ENCODE results near the gene CCR6. TPM values are rescaled to one million over a fixed set of nuclear protein-coding genes. Genes with fewer than 3 reads are reported as not detected.

CCR6 gene
- total and polyA plus RNA-seq, 2 experiments from 2014 or later = not detected

DNA sequence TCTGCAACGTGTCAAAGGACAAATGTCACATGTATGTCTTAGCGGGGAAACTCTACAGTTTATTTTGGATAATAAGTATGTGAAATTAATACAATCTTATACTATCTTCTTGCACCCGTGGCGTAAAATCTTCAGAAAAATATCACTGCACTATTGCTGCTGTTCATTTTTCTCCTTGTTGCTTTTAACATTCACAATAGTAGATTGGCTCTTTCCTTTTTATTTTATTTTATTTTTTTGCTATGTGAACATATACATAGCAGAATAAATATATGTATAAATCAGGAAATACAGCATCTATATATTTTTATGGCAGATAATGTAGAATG, 19.5 kb downstream of the CCR6 start:
- Histone ChIP-seq H3K9ac (no peak overlapping the region), H3K4me2 (ENCODE audit: unreplicated experiment) (no peak overlapping the region), H3K27me3 (replicated peaks; ENCODE audit: insufficient read depth) (no peaks in the 10 kb centered on the region), H3K79me2 (ENCODE audit: insufficient read depth) (no peaks in the 10 kb centered on the region), H3K36me3 (ENCODE audit: low read depth) (no peaks in the 10 kb centered on the region), H3F3A (ENCODE audit: insufficient read depth) (no peaks in the 10 kb centered on the region), H3K9me2 (ENCODE audit: insufficient read depth) (no peaks in the 10 kb centered on the region), H3K4me3 (no peak overlapping the region), H3K27ac (no peak overlapping the region), H2AFZ (no peak overlapping the region), H3K4me1 (ENCODE audit: insufficient read depth) (no peaks in the 10 kb centered on the region), H3K9me3 (ENCODE audit: low read depth) (no peaks in the 10 kb centered on the region), H4K20me1 (ENCODE audit: insufficient read depth) (no peaks in the 10 kb centered on the region)
- 18 to 19% methylated on average over 4 of the region's 4 CpGs for WGBS, 2 experiments (ENCODE audit: low coverage in 1 of 2, low lambda C conversion rate in 2 of 2, missing lambda C conversion rate in 2 of 2)
- in situ Hi-C loops (cut with MboI) = no loop called here
- DNase-seq = no peak
- TF ChIP-seq EZH2 (IDR thresholded peaks at IDR 0.05; ENCODE audit: insufficient read depth, poor library complexity, severe bottlenecking) (no peak), EZH2phosphoT487 (IDR thresholded peaks at IDR 0.05; ENCODE audit: insufficient read depth, low read depth) (no peak)

DNA sequence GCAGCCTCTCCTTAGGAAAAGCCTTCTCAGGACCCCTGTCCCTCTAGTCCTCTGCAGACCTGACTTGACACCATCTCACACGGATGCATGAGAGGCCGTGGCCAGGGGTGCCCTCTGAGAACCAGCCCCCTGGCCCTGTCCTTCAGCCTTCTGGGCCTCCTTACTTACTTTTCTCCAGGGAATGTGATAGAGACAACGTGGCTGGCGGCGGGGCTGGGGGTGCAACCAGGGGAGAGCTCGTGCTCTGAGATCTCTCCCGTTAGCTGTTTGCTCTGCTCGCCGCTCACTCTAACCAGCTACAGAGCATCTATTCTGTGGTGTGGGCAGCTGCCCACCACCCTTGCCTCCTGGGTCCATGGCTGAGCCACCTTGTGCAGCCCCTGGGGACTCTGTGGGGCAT, 20.1 kb downstream of the CCR6 start:
- Histone ChIP-seq H3K9ac (no peak overlapping the region), H3F3A (ENCODE audit: insufficient read depth) (no peaks in the 10 kb centered on the region), H3K79me2 (ENCODE audit: insufficient read depth) (no peaks in the 10 kb centered on the region), H3K9me2 (ENCODE audit: insufficient read depth) (no peaks in the 10 kb centered on the region), H2AFZ (no peak overlapping the region), H3K36me3 (ENCODE audit: low read depth) (no peaks in the 10 kb centered on the region), H3K4me3 (no peak overlapping the region), H3K4me1 (ENCODE audit: insufficient read depth) (no peaks in the 10 kb centered on the region), H3K4me2 (ENCODE audit: unreplicated experiment) (no peak overlapping the region), H3K27me3 (replicated peaks; ENCODE audit: insufficient read depth) (no peaks in the 10 kb centered on the region), H4K20me1 (ENCODE audit: insufficient read depth) (no peaks in the 10 kb centered on the region), H3K27ac (no peak overlapping the region), H3K9me3 (ENCODE audit: low read depth) (no peaks in the 10 kb centered on the region)
- in situ Hi-C loops (cut with MboI) = no loop called here
- 50 to 52% methylated on average over 9 of the region's 9 CpGs for whole genome bisulfite sequencing, 2 experiments (ENCODE audit: low coverage in 1 of 2, low lambda C conversion rate in 2 of 2, missing lambda C conversion rate in 2 of 2)
- TF ChIP-seq EZH2phosphoT487 (IDR thresholded peaks at IDR 0.05; ENCODE audit: insufficient read depth, low read depth) = no peak
- no peak for DNase-seq

DNA sequence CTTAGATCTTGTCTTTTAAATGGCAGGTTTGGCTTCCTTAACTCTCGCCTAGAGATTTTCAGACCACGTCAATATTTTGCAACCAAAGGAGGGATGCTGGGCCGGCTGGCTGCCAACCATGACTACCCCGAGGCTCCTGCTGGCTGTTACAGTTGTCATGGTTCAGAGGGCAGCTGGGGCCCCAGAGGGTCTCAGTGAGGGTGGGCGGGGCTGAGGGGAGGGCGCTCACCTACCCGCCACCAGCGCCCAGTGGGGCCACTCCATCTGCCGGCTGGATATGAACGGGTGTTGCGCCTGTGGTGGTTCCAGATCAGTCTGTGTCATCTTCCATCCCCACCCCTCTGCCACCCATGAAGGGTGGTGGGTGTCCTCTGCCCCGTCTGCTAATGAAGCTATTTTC, 22.6 kb downstream of the CCR6 start:
- Histone ChIP-seq H3K4me2 (ENCODE audit: unreplicated experiment) (no peak overlapping the region), H3K4me3 (no peak overlapping the region), H3K27ac (no peak overlapping the region), H3K27me3 (replicated peaks; ENCODE audit: insufficient read depth) (no peaks in the 10 kb centered on the region), H3F3A (ENCODE audit: insufficient read depth) (no peaks in the 10 kb centered on the region), H3K9ac (no peak overlapping the region), H3K4me1 (ENCODE audit: insufficient read depth) (no peaks in the 10 kb centered on the region), H3K9me3 (ENCODE audit: low read depth) (no peaks in the 10 kb centered on the region), H3K9me2 (ENCODE audit: insufficient read depth) (no peaks in the 10 kb centered on the region), H4K20me1 (ENCODE audit: insufficient read depth) (no peaks in the 10 kb centered on the region), H3K79me2 (ENCODE audit: insufficient read depth) (no peaks in the 10 kb centered on the region), H3K36me3 (ENCODE audit: low read depth) (no peaks in the 10 kb centered on the region), H2AFZ (no peak overlapping the region)
- WGBS, 2 experiments (ENCODE audit: low coverage in 1 of 2, low lambda C conversion rate in 2 of 2, missing lambda C conversion rate in 2 of 2) = 41 to 45% methylated on average over 7 to 10 of the region's 12 CpGs
- DNase-seq = no peak
- TF ChIP-seq EZH2phosphoT487 (IDR thresholded peaks at IDR 0.05; ENCODE audit: insufficient read depth, low read depth) (no peak), EZH2 (IDR thresholded peaks at IDR 0.05; ENCODE audit: insufficient read depth, poor library complexity, severe bottlenecking) (no peak)
- in situ Hi-C loops (cut with MboI) = no loop called here

DNA sequence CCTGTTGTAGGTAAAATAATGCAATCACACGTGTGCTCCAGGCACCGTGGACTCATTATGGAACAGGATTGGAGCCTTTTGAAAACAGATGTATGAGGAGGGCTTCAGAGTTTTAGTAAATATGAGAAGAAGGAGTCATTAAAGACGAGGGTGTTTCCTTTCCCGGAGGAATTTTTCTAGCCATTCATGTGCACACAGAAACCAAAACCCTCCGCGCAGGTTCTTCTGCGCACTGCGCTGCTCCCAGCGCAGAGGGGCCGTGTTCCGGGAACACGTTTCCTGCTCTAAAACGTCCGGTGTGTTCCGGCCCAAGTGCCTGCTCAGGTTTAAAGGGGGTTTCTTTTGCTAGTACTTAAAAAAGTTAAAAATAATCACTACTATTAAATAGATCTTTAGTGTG, 23.2 kb downstream of the CCR6 start:
- DNase-seq = no peak
- WGBS, 2 experiments (ENCODE audit: low coverage in 1 of 2, low lambda C conversion rate in 2 of 2, missing lambda C conversion rate in 2 of 2) = 26 to 27% methylated on average over 15 of the region's 15 CpGs
- no peaks in the 10 kb centered on the region for H3K4me1 ChIP-seq (ENCODE audit: insufficient read depth)

DNA sequence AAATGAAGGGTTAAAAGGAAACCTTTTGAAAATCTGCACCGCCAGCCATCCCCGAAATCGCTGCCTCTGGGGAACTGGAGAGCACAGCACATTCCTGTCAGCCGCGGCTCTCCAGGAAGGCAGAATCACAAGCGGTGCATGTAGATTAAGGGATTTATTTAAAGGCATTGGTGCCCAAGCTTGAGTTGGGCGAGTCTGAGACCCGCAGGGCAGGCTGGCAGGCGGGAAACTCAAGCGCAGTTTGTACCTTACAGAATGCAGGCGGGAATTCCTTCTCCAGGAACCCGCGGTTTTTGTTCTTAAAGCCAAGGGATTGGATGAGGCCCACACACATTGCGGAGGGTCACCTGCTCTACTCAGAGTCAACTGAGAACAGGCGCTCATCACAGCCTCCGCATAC, 24.1 kb downstream of the CCR6 start:
- Histone ChIP-seq H3F3A (ENCODE audit: insufficient read depth) (no peaks in the 10 kb centered on the region), H3K9me3 (ENCODE audit: low read depth) (no peaks in the 10 kb centered on the region), H3K4me1 (ENCODE audit: insufficient read depth) (no peaks in the 10 kb centered on the region), H3K27ac (no peak overlapping the region), H3K9ac (no peak overlapping the region), H3K4me3 (no peak overlapping the region), H3K36me3 (ENCODE audit: low read depth) (no peaks in the 10 kb centered on the region), H3K79me2 (ENCODE audit: insufficient read depth) (no peaks in the 10 kb centered on the region), H2AFZ (no peak overlapping the region), H3K9me2 (ENCODE audit: insufficient read depth) (no peaks in the 10 kb centered on the region), H3K27me3 (replicated peaks; ENCODE audit: insufficient read depth) (no peaks in the 10 kb centered on the region), H4K20me1 (ENCODE audit: insufficient read depth) (no peaks in the 10 kb centered on the region), H3K4me2 (ENCODE audit: unreplicated experiment) (no peak overlapping the region)
- DNase-seq = no peak
- WGBS, 2 experiments (ENCODE audit: low coverage in 1 of 2, low lambda C conversion rate in 2 of 2, missing lambda C conversion rate in 2 of 2) = 19 to 21% methylated on average over 16 of the region's 16 CpGs
- in situ Hi-C loops (cut with MboI) = no loop called here
- TF ChIP-seq EZH2phosphoT487 (IDR thresholded peaks at IDR 0.05; ENCODE audit: insufficient read depth, low read depth) = no peak
- TF ChIP-seq EZH2 (IDR thresholded peaks at IDR 0.05; ENCODE audit: insufficient read depth, poor library complexity, severe bottlenecking) = no peak

More for the DNA sequence above, 23.2 kb downstream of the CCR6 start:
- no peak overlapping the region for H3K4me3 ChIP-seq
- H3K4me2 ChIP-seq (ENCODE audit: unreplicated experiment) = no peak overlapping the region
- H3K9ac ChIP-seq = no peak overlapping the region
- no peaks in the 10 kb centered on the region for H3K36me3 ChIP-seq (ENCODE audit: low read depth)
- no peak overlapping the region for H3K27ac ChIP-seq
- no peaks in the 10 kb centered on the region for H3K27me3 ChIP-seq (replicated peaks; ENCODE audit: insufficient read depth)
- in situ Hi-C loops (cut with MboI) = no loop called here
- TF ChIP-seq EZH2phosphoT487 (IDR thresholded peaks at IDR 0.05; ENCODE audit: insufficient read depth, low read depth) (no peak), EZH2 (IDR thresholded peaks at IDR 0.05; ENCODE audit: insufficient read depth, poor library complexity, severe bottlenecking) (no peak)
- H3K9me2 ChIP-seq (ENCODE audit: insufficient read depth) = no peaks in the 10 kb centered on the region
- no peaks in the 10 kb centered on the region for H3K79me2 ChIP-seq (ENCODE audit: insufficient read depth)
- no peak overlapping the region for H2AFZ ChIP-seq
- no peaks in the 10 kb centered on the region for H3K9me3 ChIP-seq (ENCODE audit: low read depth)
- H4K20me1 ChIP-seq (ENCODE audit: insufficient read depth) = no peaks in the 10 kb centered on the region
- H3F3A ChIP-seq (ENCODE audit: insufficient read depth) = no peaks in the 10 kb centered on the region

All from GM23248 (cell line).